DOHH2 (cell line): ENCODE results near the gene RPUSD1.

Source experiments
- CTCF ChIP-seq: fragments of 200-600 bp; sonication (generic); IDR thresholded peaks from one replicate; pipeline ENCODE4 v1.5.1; 2014; ENCODE audit warnings: antibody characterized with exemption, mild to moderate bottlenecking, low read depth, low read length; ENCODE audit not compliant: poor library complexity, severe bottlenecking
- EZH2phosphoT487 ChIP-seq: fragments of 200-600 bp; sonication (generic); IDR thresholded peaks from 2 replicates; pipeline ENCODE4 v1.6.1; 2017; ENCODE audit warnings: borderline replicate concordance, mild to moderate bottlenecking, antibody characterized with exemption, low read length, moderate library complexity, mixed read lengths

- no peak for TF ChIP-seq CTCF
- TF ChIP-seq EZH2phosphoT487, result no peak
Measured at GRCh38 chr16:791131-791530, 3.0 kb upstream of the RPUSD1 start.
